ENCODE data around the gene PLAAT2.
"Not testable (repeated sequence)": the region's sequence is repeated elsewhere in the genome, so short reads cannot be mapped to it uniquely, and the experiment has no call there.

The PLAAT2 gene

DNA sequence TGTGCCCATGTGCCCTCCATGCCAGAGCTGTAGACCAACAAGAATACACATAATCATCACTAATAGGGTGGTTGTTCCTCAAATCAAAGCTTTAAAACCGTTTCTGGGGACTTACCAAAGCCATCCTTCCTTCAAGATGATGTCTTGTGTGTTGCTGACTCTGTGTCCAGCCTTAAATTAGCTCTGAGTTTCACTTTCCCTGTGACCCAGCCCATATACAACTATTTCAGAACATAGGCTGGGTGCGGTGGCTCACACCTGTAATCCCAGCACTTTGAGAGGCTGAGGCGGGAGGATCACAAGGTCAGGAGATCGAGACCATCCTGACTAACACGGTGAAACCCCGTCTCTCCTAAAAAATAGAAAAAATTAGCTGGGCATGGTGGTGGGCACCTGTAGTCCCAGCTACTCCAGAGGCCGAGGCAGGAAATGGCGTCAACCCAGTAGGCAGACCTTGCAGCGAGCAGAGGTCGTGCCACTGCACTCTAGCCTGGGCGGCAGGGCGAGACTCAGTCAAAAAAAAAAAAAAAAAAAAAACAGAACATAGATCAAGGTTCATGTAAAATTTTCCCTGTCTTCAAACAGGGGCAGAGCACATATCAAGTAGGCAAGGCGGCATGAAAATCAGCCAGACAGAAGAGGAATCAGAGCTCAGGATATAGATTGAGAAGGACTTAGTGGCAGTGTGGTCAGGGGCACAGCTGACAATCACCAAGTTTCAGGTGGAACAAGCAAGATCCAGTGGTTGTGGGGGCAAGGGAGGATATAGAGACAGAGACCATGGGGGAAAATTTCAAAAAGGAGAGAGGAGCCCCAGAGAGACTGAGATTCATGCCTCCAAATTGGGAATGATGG lies at the start of gene PLAAT2:
Gene PLAAT2, minus strand, starts transcription at position 179 of the 855 bp plus-strand sequence. Its CDS starts 55 bp downstream, at position 124.
- DNase-seq, result no peak

DNA sequence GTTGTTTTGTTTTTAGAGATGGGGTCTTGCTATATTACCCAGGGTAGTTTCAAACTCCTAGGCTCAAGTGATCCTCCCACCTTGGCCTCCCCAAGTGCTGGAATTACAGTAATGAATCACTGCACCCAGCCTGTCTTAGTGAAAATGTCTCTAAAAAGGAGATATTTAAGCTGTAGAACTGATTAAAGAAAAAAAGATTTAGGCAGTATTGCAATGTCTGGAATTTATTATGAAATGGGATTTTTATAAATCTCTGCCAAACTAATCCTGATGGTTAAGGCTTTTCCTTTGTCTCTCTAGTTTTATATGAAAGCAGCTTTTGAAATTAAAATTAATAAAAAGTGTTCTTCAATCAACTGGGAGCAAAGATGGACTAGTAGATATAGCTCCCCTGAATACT lies 49.0 kb upstream of the PLAAT2 start:
- no peak for DNase-seq

GRCh38 chr11:63611395-63611747 lies 48.2 kb upstream of the PLAAT2 start:
- DNase-seq, result no peak

- DNase-seq, result no peak
These were observed 47.6 kb upstream of the PLAAT2 start for GRCh38 chr11:63610604-63611394.

DNA sequence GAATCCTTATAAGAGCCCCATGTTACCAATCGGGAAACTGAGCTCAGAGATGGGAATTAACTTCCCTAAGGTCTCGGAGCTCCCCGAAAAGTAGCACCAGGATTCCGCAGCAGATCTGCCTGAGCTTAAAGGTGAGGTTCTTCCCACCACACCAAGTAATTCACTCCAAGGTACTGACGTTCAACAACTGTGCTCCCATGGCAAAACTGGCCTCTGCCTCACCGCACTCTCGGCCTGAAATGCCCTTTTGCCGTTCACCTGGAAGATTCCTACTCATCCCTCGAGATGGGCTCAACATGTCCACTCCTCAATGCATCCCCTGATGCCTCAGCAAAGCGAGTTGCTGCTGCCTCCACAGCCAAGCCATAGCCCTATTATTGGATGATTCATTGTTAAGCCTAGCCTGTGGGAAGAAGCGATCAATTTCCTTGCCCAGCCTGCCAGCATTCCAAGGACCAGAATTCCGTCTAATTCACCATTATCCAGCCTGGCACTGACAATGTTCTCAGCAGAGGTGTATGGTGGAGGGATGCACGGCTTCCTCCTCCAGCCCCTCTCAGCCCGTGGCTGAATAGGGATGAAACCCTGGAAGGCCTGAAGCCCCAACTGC lies 46.9 kb upstream of the PLAAT2 start:
- DNase-seq, result no peak

DNA sequence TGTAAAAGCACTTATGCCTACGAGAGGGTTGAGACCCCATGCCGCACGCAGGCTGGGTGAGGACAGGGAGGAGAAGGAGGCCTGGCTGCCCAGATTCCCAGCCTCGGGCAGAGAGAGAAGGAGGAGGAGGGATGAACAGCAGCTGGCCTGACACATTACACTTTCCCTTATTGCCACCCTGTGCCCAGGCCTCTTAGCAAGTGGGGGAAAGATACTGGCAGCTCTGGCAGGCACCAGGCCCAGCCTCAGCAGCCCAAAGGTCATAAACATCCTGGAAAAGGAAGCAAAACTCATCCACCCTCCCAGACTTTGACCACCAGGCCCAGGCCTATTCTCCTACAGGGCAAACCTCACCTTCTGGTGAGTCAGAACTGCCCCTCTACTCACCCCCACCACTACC lies 46.4 kb upstream of the PLAAT2 start:
- no peak for DNase-seq

DNA sequence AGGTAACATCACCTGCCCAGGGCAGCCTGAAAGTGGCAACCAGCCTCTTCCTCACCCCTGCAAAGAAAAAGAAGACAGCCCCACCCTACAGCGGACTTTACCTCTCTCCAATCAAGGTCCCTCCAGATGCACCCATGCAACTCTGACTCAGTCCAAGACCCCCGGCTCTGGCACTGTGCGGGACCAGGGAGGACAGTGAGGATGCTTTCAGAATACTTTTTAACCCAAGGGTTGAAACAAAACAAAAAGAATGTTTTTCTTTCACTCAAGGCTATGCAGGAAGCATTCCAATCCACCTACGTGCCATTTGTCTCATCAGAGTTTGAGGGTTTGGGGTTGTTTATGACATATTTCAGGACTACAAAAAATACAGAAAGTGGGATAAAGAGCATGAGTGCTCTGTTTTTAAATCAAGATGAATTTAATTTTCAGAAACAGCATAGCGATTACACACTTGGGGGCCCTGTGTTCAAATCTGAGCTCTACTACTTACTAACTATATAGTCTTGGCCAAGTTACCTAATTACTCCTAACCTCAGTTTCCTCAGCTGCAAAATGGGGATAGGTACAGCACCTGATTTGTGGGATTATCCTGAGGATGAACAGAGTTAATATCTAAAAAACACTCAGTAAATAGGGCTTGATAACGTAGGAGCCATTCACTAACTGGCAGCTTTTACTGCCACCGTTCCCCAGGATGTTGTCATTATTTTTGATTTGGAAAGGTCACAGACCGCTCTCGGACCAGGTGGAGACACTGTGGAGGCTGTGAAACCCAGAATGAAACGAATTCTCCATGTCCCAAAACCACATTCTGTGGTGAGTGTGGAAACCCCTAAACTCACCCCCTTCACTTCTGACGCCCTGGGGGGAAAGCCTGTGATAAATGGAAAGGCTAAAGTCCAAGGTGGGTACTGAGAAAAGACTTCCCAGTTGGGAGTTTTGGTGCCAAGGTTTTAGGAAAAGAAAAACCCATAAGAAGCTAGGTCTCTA lies 45.5 kb upstream of the PLAAT2 start:
- DNase-seq, result no peak

- DNase-seq, result no peak
These were observed 40.0 kb upstream of the PLAAT2 start for GRCh38 chr11:63603180-63603518.

DNA sequence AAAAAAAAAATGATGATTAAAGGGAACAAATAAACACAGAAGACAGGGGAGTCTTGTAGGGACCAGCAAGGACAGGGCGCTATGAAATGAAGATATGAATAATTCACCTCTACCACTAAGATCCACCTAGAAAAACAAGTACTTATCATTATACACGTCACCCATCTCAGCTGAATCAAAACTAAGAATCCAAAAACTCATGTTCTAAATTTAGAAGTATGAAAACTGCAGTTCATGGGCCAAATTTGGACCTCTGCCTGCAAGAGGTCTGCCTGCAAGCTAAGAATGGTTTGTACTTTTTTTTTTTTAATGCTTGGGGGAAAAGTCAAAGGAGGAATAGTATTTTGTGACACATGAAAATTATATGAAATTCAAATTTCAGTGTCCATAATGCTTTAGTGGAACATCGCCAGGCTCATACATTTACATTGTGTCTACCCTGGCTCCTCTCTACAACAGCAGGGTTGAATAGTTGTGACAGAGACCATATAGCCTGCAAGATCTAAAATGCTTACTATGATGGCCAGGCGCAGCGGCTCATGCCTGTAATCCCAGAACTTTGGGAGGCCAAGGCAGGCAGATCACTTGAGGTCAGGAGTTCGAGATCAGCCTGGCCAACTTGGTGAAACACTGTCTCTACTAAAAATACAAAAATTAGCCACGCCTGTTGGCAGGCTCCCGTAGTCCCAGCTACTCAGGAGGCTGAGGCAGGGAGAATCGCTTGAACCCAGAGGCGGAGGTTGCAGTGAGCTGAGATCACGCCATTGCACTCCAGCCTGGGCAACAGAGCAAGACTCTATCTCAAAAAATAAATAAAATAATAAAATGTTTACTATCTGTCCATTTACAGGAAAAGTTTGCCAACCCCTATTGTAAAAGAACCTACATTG lies 39.4 kb upstream of the PLAAT2 start:
- not testable (repeated sequence) for DNase-seq

GRCh38 chr11:63599211-63600122 lies 36.3 kb upstream of the PLAAT2 start:
- no peak for DNase-seq

- DNase-seq, result no peak
These were observed 35.4 kb upstream of the PLAAT2 start for GRCh38 chr11:63598556-63598955.

DNA sequence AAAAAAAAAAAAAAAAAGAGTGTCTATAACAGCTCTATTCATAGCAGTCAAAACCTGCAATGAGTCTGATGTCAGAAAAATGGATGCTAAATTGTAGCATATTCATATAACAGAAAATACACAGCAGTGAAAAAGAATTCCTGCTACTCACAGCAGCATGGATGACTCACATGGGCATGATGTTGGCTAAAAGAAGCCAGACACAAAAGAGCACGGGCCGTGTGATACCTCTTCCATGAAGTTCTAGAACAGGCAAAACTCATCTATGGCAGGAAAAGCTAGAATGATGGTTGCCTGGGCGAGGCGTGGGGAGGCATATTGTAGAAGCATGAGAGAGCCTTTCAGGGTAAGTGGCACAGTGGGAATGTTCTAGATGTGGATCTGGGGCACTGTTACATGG lies 32.1 kb upstream of the PLAAT2 start:
- DNase-seq, result no peak

DNA sequence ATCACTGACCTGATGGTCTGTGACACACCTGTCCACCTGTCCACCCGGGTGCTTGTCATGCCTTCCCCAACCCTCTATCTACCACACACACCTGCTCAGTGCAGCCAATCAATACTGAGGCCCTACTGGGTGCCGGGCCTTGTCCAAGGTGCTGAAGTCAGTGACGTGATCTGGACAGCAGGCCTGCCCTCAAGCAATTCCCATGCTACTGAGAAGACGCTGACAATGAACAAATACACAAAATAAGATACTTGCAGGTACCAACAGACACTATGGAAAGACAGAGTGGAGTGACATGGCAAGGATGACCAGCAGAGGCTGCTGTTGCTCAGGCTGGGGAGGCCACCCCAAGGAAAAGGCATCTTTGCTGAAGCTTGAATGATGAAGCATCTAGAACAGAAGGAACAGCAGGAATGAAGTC lies 29.8 kb upstream of the PLAAT2 start:
- DNase-seq, result no peak

GRCh38 chr11:63590024-63590788 lies 27.0 kb upstream of the PLAAT2 start:
- no peak for DNase-seq

- no peak for DNase-seq
These were observed 25.8 kb upstream of the PLAAT2 start for GRCh38 chr11:63589000-63589399.

DNA sequence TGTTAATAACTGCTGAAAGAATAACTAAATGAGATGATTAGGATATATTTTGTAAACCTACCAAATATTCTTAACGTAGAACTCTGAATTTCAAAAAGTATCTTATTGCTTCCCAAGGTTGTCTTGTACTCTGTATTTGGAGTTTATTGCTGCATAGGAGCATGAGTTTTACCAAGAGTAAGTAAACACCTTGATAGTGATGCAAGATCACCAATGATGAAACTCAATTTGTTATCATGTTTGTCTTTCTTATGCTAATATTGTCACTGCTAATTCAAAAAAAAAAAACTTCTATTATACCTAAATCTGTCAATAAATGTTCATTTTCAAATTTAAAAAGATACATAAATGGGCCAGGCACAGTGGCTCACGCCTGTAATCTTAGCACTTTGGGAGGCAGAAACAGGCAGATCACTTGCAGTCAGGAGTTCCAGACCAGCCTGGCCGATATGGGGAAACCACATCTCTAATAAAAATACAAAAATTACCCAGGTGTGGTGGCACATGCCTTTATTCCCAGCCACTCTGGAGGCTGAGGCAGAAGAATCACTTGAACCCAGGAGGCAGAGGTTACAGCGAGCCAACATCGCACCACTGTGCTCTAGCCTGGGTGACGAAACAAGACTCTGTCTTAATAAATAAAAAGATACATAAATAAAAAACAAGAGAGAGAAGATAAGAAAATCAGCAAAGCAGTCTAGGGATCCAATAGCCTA lies 23.4 kb upstream of the PLAAT2 start:
- no peak for DNase-seq

DNA sequence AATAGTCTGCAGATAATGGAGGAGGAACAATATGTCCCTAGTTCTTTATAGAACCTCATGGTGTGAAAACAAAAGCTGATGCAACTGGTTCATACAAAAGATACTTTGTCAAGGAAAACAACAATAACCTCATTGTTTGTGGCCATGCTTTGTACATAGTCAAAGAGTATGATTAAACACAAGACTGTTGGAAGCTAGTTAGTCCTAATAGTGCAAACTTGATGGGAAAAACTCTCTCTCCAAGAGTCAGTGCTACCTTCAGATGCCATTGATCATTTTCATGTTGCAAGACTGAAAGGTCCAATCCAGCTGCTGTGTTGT lies 20.1 kb upstream of the PLAAT2 start:
- DNase-seq, result no peak

DNA sequence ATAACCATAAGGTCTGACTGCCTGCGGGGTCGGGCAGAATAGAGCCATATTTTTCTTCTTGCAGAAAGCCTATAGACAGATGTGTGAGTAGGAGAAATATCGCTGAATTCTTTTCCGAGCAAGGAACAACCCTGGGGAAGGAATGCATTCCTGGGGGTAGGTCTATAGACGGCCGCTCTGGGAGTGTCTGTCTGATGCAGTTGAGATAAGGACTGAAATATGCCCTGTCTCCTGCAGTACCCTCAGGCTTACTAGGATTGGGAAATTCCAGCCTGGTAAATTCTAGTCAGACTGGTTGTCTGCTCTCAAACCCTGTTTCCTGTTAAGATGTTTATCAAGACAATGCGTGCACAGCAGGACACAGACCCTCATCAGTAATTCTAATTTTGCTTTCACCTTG lies 18.0 kb upstream of the PLAAT2 start:
- DNase-seq, result not testable (repeated sequence)

GRCh38 chr11:63578882-63579281 lies 15.7 kb upstream of the PLAAT2 start:
- DNase-seq, result not testable (repeated sequence)
